ENCODE results near the gene TIMELESS.

The TIMELESS gene

DNA sequence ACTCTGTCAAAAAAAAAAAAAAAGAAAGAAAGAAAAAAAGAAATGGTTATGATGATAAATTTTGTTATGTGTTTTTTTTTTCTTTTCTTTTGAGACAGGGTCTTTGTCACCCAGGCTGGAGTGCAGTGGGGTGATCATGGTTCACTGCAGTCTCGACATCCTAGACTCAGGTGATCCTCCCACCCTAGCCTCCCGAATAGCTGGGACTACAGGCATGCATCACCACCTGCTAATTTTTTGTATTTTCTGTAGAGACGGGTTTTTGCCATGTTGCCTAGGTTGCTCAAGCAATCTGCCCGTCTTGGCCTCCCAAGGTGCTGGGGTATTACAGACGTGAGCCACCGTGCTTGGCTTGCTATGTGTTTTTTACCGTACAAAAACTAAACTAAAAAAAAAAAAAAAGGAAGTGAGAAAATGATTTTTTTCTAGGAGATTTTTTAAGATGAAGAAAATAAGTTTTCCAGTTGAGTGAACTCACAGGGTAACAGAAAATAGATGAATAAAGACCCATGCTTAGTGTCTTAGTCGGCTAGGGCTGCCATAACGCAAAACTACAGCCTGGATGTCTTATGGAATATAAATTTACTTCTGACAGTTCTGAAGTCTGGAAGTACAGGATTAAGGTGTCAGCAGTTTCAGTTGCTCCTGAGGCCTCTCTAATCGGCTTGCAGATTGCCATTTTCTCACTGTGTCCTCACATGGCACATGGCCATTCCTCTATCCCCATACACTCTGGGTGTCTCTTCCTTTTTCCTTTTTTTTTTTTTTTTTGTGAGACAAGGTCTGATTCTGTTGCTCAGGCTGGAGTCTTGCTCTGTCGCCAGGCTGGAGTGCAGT, 73.4 kb downstream of the TIMELESS start:
- no peak for DNase-seq (ENCODE audit: low read depth, low spot score)
- no peak overlapping the region for H3K4me3 ChIP-seq (ENCODE audit: low read length)

DNA sequence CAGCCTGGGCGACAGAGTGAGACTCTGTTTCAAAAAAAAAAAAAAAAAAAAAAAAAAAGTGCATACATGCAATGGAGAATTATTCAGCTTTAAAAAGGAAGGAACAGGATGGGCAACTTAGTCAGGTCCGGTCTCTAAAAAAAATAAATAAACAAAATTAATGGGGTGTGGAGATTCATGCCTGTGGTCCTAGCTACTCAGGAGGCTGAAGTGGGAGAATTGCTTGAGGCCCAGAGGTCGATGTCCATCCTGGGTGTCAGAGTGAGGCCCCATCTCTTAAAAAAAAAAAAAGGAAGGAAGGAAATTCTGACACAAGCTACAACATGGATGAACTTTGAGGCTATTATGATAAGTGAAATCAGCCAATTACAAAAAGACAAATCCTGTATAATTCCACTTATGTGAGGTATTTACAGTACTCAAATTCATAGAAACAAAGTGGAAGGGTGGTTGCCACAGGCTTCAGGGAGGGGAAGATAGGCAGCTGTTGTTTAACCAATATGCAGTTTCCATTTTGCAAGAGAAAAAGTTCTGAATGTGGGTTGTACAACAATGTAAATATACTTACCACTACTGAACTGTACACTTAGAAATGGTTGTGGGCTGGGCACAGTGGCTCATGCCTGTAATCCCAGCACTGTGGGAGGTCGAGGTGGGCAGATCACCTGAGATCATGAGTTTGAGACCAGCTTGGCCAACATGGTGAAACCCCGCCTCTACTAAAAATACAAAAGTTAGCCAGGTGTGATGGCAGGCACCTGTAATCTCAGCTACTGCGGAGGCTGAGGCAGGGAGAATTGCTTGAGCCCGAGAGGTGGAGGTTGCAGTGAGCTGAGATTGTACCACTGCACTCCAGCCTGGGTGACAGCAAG, 74.3 kb downstream of the TIMELESS start:
- no peak for DNase-seq (ENCODE audit: low read depth, low spot score)
- no peak overlapping the region for H3K4me3 ChIP-seq (ENCODE audit: low read length)

DNA sequence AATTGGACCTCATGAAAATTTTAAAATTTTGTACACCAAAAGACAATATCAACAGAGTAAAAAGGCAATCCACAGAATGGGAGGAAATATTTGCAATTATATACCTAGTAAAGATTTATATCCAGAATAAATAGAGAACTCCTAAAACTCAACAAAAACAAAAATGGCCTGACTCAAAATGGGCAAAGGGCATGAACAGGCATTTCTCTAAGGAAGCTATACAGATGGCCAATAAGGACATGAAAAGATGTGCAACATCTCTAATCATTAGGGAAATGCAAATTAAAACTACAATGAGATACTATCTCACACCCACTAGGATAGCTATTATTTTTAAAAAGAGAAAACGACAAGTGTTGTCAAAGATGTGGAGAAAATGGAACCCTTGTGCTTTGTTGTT, 75.7 kb downstream of the TIMELESS start:
- H3K4me3 ChIP-seq (ENCODE audit: low read length), result no peak overlapping the region
- DNase-seq (ENCODE audit: low read depth, low spot score), result no peak

DNA sequence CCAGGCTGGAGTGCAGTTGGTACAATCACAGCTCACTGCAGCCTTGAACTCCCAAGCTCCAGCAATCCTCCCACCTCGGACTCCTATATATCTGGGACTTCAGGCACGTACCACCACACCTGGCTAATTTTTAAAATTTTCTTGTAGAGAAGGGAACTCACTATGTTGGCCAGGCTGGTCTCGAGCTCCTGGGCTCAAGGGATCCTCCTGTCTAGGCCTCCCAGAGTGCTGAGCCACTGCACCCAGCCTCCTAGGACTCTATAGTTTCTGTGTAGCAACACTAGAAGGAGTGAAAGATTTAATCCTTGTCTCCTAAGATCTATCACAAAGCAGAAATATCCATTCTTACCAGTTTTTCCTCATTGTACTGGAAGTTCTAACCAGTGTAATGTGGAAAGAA, 82.3 kb downstream of the TIMELESS start:
- H3K4me3 ChIP-seq (ENCODE audit: low read length), result no peak overlapping the region
- no peak for DNase-seq (ENCODE audit: low read depth, low spot score)

Data from Jurkat, Clone E6-1 (cell line).